CD14-positive monocyte (primary cell): ENCODE measurements around the gene CASP8. TPM values are rescaled to one million over a fixed set of nuclear protein-coding genes. Genes with fewer than 3 reads are reported as not detected.

Experiments
- DNase-seq, 3 donors: peaks; one replicate each; pipeline ENCODE4 v3.0.0-alpha.2; 2011 to 2022
- H2AFZ ChIP-seq: 2 replicates; pipeline ENCODE4 v1.6.0; 2012; ENCODE audit warnings: mild to moderate bottlenecking, low read depth, low read length, inconsistent platforms; ENCODE audit not compliant: insufficient read depth, poor library complexity, severe bottlenecking
- H3K27ac ChIP-seq, 2 donors: 1 replicate in 1 of 2; 2 replicates in 1 of 2; pipeline ENCODE4 v1.5.1; 2012 to 2013; ENCODE audit warnings: low read length in 2 of 2, control low read depth in 1 of 2, inconsistent platforms in 1 of 2, low read depth in 1 of 2, mild to moderate bottlenecking in 1 of 2
- H3K27me3 ChIP-seq, 2 donors: one replicate each; pipeline versions ENCODE4 v1.6.0 to v1.6.1; 2011 to 2013; ENCODE audit warnings: low read length in 2 of 2; ENCODE audit not compliant: control insufficient read depth in 2 of 2, insufficient read depth in 2 of 2
- H3K36me3 ChIP-seq, 2 donors: replicated peaks in 1 of 2; 1 replicate in 1 of 2; 2 replicates in 1 of 2; pipeline versions ENCODE4 v1.5.1 to v1.6.1; 2012 to 2013; ENCODE audit warnings: low read length in 2 of 2, control low read depth in 1 of 2, inconsistent platforms in 1 of 2, mild to moderate bottlenecking in 1 of 2; ENCODE audit not compliant: insufficient read depth in 2 of 2, control insufficient read depth in 1 of 2
- H3K4me1 ChIP-seq, 2 donors: 1 replicate in 1 of 2; 2 replicates in 1 of 2; pipeline versions ENCODE4 v1.5.1 to v1.6.1; 2012 to 2013; ENCODE audit warnings: low read length in 2 of 2, control low read depth in 1 of 2, inconsistent platforms in 1 of 2, mild to moderate bottlenecking in 1 of 2, moderate library complexity in 1 of 2; ENCODE audit not compliant: insufficient read depth in 2 of 2, control insufficient read depth in 1 of 2
- H3K4me2 ChIP-seq: replicated peaks from 2 replicates; pipeline ENCODE3; 2012; ENCODE audit warnings: low read length, moderate library complexity, mild to moderate bottlenecking; ENCODE audit not compliant: poor library complexity, severe bottlenecking; ENCODE audit errors: extremely low read depth
- H3K4me3 ChIP-seq, 3 experiments: fragments of 200-600 bp in 1 of 3; sonication (generic) in 1 of 3; replicated peaks in 1 of 3; 1 replicate in 2 of 3; 2 replicates in 1 of 3; pipeline ENCODE4 v1.5.1; 2011 to 2013; ENCODE audit warnings: low read length in 3 of 3, mild to moderate bottlenecking in 3 of 3, control low read depth in 2 of 3, low read depth in 2 of 3, inconsistent platforms in 1 of 3, moderate library complexity in 1 of 3
- H3K79me2 ChIP-seq: 2 replicates; pipeline ENCODE4 v1.6.0; 2012; ENCODE audit warnings: mild to moderate bottlenecking, control low read depth, inconsistent platforms, low read length, moderate library complexity; ENCODE audit not compliant: insufficient read depth
- H3K9ac ChIP-seq: 2 replicates; pipeline ENCODE4 v1.6.0; 2017; ENCODE audit warnings: low read length, mild to moderate bottlenecking; ENCODE audit not compliant: insufficient read depth, poor library complexity, severe bottlenecking
- H3K9me3 ChIP-seq, 2 donors: replicated peaks in 1 of 2; 1 replicate in 1 of 2; 2 replicates in 1 of 2; pipeline versions ENCODE4 v1.5.1 to v1.6.1; 2012 to 2013; ENCODE audit warnings: low read length in 2 of 2, control low read depth in 1 of 2; ENCODE audit not compliant: control insufficient read depth in 1 of 2, insufficient read depth in 1 of 2
- H4K20me1 ChIP-seq: 2 replicates; pipeline ENCODE4 v1.6.0; 2012; ENCODE audit warnings: mild to moderate bottlenecking, low read length, control low read depth, moderate library complexity; ENCODE audit not compliant: insufficient read depth
- H3K27ac Mint-ChIP-seq, 7 donors: one replicate each; pipeline ENCODE4 v1.8.0; 2020; ENCODE audit warnings: mild to moderate bottlenecking in 7 of 7, mixed read lengths in 7 of 7, moderate library complexity in 6 of 7, inconsistent platforms in 2 of 7
- H3K27me3 Mint-ChIP-seq, 3 donors: one replicate each; pipeline ENCODE4 v1.8.0; 2021 to 2022; ENCODE audit warnings: low read depth in 3 of 3, mild to moderate bottlenecking in 3 of 3, mixed read lengths in 3 of 3, moderate library complexity in 3 of 3, inconsistent platforms in 1 of 3
- H3K36me3 Mint-ChIP-seq, 2 donors: one replicate each; pipeline ENCODE4 v1.8.0; 2020; ENCODE audit warnings: mixed read lengths in 2 of 2, inconsistent platforms in 1 of 2, mild to moderate bottlenecking in 1 of 2
- H3K4me1 Mint-ChIP-seq: one replicate; pipeline ENCODE4 v1.8.0; 2020; ENCODE audit warnings: mild to moderate bottlenecking, mixed read lengths
- H3K4me3 Mint-ChIP-seq, 2 donors: one replicate each; pipeline ENCODE4 v1.8.0; 2020; ENCODE audit warnings: mild to moderate bottlenecking in 2 of 2, mixed read lengths in 2 of 2, moderate library complexity in 1 of 2
- H3K9me3 Mint-ChIP-seq, 7 donors: one replicate each; pipeline ENCODE4 v1.8.0; 2020 to 2022; ENCODE audit warnings: mixed read lengths in 7 of 7, mild to moderate bottlenecking in 6 of 7, moderate library complexity in 6 of 7, inconsistent platforms in 2 of 7
- WGBS: methylation state at CpG from one replicate; pipeline ENCODE4 v1.1.5; 2013; ENCODE audit warnings: missing lambda C conversion rate; ENCODE audit not compliant: insufficient coverage; 5-methylcytosine and 5-hydroxymethylcytosine counted together
- intact Hi-C, 2 donors: fragments of 100-400 bp; cut with micrococcal nuclease; formaldehyde crosslinking; loops; one replicate each; pipeline versions ENCODE4 v1.15.0 to v1.15.1; 2023
- polyA plus RNA-seq, 3 donors: library from polyadenylated mRNA; depleted of rRNA in 1 of 3; unstranded in 2 of 3; stranded (reverse) in 1 of 3; fragments of 300-500 nt in 2 of 3; fragments of >200 nt in 1 of 3; fragmentation: Illumina TruSeq in 2 of 3; gene quantifications; 1 replicate in 2 of 3; 2 replicates in 1 of 3; pipeline ENCODE4 v1.2.3, GENCODE V29; 2012 to 2021
- TF ChIP-seq, protein P1 (sequence below): fragments of 200-600 bp; IDR thresholded peaks from one replicate; pipeline ENCODE4 v1.8.0; 2022; ENCODE audit warnings: antibody characterized with exemption, mild to moderate bottlenecking

Gene CASP8
- polyA plus RNA-seq, 3 donors = 40.0 to 123 (median 80.7) TPM

DNA sequence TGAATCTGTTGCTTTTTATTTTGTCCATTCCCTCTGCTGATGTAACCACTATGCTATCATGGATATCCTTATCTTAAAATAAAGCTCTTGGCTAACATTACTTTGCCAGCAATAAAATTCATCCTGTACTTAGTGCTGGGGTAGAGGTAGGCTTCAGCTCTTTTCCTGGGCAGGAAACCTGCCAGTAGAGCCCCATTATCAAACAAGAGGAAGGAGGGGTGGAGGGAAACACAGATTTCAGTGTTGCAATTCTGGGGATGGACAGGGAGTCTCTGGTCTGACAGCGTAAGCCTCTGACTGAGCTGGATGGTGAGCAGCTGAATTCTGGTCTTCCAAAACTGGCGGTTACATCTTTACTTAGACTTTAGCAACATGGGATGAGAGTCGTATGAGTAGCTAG is 47.5 kb downstream of the CASP8 start:
- Histone ChIP-seq H3K4me2 (no peak overlapping the region), H3K79me2 (no peaks in the 10 kb centered on the region), H3K27me3 (no peaks in the 10 kb centered on the region), H3K27ac (no peak overlapping the region), H3K9me3 (peaks cover 0 to 10% of the 10 kb centered on the region in 2 donors), H3K4me1 (no peaks in the 10 kb centered on the region), H3K4me3 (no peak overlapping the region), H4K20me1 (no peaks in the 10 kb centered on the region), H3K36me3 (no peaks in the 10 kb centered on the region), H3K9ac (no peak overlapping the region), H2AFZ (no peak overlapping the region)
- Mint-ChIP-seq H3K27me3 (no peaks in the 10 kb centered on the region), H3K27ac (no peak overlapping the region), H3K4me3 (no peak overlapping the region), H3K9me3 (peaks cover 12 to 38% (median 22%) of the 10 kb centered on the region in 7 donors), H3K36me3 (peaks cover 19 to 24% of the 10 kb centered on the region in 2 donors), H3K4me1 (no peaks in the 10 kb centered on the region)
- TF ChIP-seq, protein P1, sequence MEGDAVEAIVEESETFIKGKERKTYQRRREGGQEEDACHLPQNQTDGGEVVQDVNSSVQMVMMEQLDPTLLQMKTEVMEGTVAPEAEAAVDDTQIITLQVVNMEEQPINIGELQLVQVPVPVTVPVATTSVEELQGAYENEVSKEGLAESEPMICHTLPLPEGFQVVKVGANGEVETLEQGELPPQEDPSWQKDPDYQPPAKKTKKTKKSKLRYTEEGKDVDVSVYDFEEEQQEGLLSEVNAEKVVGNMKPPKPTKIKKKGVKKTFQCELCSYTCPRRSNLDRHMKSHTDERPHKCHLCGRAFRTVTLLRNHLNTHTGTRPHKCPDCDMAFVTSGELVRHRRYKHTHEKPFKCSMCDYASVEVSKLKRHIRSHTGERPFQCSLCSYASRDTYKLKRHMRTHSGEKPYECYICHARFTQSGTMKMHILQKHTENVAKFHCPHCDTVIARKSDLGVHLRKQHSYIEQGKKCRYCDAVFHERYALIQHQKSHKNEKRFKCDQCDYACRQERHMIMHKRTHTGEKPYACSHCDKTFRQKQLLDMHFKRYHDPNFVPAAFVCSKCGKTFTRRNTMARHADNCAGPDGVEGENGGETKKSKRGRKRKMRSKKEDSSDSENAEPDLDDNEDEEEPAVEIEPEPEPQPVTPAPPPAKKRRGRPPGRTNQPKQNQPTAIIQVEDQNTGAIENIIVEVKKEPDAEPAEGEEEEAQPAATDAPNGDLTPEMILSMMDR = no peak
- WGBS = 96% methylated on average over 3 of the region's 3 CpGs
- intact Hi-C loops = no loop called here
- no peak for DNase-seq

DNA sequence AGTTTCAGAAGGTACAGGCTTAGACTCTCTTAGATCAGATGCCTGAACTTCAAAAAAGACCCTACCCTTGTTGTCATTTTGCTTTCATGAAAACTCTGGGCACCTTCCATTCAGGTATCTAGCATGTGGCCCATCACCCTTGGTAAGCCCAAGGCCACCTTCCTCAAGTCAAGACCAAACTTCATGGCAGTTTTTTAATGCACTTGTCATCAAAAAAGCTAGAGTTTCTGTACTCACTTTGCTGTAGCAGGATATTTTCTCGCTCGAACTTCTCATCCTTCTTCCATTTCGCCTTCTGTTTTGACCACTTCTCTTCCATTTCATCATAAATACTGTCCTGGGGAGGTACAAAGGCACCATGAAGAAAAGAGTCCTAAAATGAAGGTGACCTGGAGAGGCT is 48.6 kb downstream of the CASP8 start:
- Mint-ChIP-seq H3K27ac (no peak overlapping the region), H3K36me3 (peaks cover 26% of the 10 kb centered on the region in 2 donors), H3K9me3 (peaks cover 18 to 49% (median 22%) of the 10 kb centered on the region in 7 donors), H3K4me3 (no peak overlapping the region), H3K27me3 (no peaks in the 10 kb centered on the region), H3K4me1 (no peaks in the 10 kb centered on the region)
- WGBS = 100% methylated on average over 2 of the region's 3 CpGs
- TF ChIP-seq, protein P1 = no peak
- Histone ChIP-seq H3K4me2 (no peak overlapping the region), H4K20me1 (no peaks in the 10 kb centered on the region), H3K27ac (no peak overlapping the region), H3K9me3 (peaks cover 5 to 19% of the 10 kb centered on the region in 2 donors), H3K9ac (no peak overlapping the region), H3K27me3 (no peaks in the 10 kb centered on the region), H2AFZ (no peak overlapping the region), H3K79me2 (no peaks in the 10 kb centered on the region), H3K36me3 (no peaks in the 10 kb centered on the region), H3K4me3 (no peak overlapping the region), H3K4me1 (no peaks in the 10 kb centered on the region)
- no peak for DNase-seq
- intact Hi-C loops = no loop called here
